Measurements from ENCODE around the gene ACLY.

ACLY gene

DNA sequence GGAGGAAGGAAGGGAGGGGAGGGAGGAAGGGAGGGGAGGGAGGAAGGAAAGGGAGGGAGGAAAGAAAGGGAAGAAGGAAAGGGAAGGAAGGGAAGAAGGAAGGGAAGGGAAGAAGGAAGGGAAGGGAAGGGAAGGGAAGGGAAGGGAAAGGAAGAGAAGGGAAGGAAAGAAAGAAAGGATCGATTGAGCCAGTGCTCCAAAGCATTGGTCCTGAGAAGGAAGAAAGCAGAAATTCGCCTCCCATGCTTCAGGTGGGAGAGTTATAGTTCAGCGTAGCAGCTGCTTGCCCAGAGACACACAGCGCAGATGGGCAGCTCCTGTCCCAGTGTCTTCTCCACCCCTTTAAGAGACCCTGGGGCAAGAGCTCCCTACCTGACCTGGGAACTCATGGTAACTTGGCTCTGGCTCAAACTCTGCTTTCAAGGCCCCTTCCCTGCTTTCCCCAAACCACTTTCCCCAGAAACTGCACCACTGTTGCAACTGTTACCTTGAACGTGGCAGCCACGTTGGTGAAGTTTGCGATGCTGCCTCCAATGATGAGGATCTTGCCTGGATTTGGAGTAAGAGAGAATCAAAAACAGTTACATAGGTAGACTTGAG, 14.4 kb downstream of the ACLY start:
- no peak for TF ChIP-seq CTCF (IDR thresholded peaks at IDR 0.05; ENCODE audit: insufficient read depth, low read depth, low read length, missing control alignments)
- no peak overlapping the region for H3K4me3 ChIP-seq (ENCODE audit: low read length)
- no peak for DNase-seq (ENCODE audit: low read depth)

DNA sequence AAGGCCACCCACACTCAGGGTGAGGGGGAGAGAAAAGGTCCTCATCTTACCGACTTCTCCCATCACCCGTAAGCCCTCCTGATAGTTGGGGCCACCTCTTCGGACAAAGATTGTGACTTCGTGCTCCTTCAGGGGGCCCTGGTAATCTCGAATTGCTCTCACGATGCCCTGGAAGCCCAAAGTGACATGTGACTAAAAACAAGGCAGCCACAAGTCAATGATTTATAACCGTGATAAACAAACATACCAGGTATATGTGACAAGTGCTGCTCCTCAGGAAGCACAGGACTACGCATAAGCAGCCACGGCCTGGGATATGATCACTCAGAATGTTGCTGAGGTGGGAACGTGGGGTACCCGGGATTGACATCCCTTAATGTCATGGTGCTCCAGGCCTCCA, 17.1 kb downstream of the ACLY start:
- no peak for DNase-seq (ENCODE audit: low read depth)
- no peak for TF ChIP-seq CTCF (IDR thresholded peaks at IDR 0.05; ENCODE audit: insufficient read depth, low read depth, low read length, missing control alignments)
- no peak overlapping the region for H3K4me3 ChIP-seq (ENCODE audit: low read length)

DNA sequence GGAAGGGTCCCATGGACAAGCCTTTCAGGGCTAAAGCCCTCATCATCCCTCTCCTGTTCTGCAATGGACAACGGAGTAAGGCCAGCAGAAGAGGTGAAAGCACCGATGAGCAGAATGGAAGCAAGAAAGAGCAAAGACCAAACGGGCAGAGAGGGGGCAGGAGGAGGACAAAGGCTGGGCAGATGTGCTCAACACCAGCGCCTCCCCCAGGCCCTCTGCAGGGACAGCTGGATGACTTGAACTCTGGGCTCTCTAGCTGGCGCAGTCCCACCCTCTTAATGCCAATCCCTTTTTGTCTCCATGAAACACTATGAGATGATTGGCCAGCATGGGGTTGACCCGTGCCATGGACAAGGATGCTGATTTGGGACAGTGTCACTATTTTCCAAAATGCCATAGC, 22.0 kb downstream of the ACLY start:
- DNase-seq (ENCODE audit: low read depth): no peak
- no peak overlapping the region for H3K4me3 ChIP-seq (ENCODE audit: low read length)
- TF ChIP-seq CTCF (IDR thresholded peaks at IDR 0.05; ENCODE audit: insufficient read depth, low read depth, low read length, missing control alignments): no peak

DNA sequence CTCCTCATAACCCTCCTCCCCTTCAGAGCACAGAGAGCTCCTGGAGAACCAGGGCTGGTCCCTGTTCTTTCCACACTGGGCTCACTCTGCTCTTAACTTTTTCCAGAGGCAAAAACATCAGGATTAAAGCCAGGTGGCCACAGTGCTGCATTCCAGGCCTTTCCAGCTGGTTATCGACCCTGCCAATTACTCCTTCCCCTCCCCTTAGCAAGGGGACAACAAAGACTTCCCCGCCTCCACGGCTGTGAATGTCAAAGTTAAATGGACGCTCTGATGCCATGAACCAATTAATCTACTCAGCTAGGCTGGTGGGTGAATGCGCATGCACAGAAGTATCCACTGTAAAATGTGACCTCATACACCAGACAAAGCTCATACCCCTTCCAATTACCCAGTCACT, 23.1 kb downstream of the ACLY start:
- TF ChIP-seq CTCF (IDR thresholded peaks at IDR 0.05; ENCODE audit: insufficient read depth, low read depth, low read length, missing control alignments): no peak
- H3K4me3 ChIP-seq (ENCODE audit: low read length): no peak overlapping the region
- DNase-seq (ENCODE audit: low read depth): no peak

GRCh38 chr17:41894791-41895331, 23.9 kb downstream of the ACLY start:
- H3K4me3 ChIP-seq (ENCODE audit: low read length): no peak overlapping the region
- DNase-seq (ENCODE audit: low read depth): peak; percentile 77
- no peak for TF ChIP-seq CTCF (IDR thresholded peaks at IDR 0.05; ENCODE audit: insufficient read depth, low read depth, low read length, missing control alignments)

- no peak for DNase-seq (ENCODE audit: low read depth)
- TF ChIP-seq CTCF (IDR thresholded peaks at IDR 0.05; ENCODE audit: insufficient read depth, low read depth, low read length, missing control alignments): no peak
- no peak overlapping the region for H3K4me3 ChIP-seq (ENCODE audit: low read length)
These were observed 25.4 kb downstream of the ACLY start for GRCh38 chr17:41893384-41893783.

- no peak overlapping the region for H3K4me3 ChIP-seq (ENCODE audit: low read length)
- no peak for DNase-seq (ENCODE audit: low read depth)
- TF ChIP-seq CTCF (IDR thresholded peaks at IDR 0.05; ENCODE audit: insufficient read depth, low read depth, low read length, missing control alignments): no peak
These were observed 26.8 kb downstream of the ACLY start for GRCh38 chr17:41892021-41892376.

Data from epithelial cell of esophagus (primary cell).